ENCODE data around the gene KCNQ1. TPM values are rescaled to one million over a fixed set of nuclear protein-coding genes. Genes with fewer than 3 reads are reported as not detected.

KCNQ1 gene
- total RNA-seq, 2 donors from 2014 or later = 4.4 to 25.3 TPM

DNA sequence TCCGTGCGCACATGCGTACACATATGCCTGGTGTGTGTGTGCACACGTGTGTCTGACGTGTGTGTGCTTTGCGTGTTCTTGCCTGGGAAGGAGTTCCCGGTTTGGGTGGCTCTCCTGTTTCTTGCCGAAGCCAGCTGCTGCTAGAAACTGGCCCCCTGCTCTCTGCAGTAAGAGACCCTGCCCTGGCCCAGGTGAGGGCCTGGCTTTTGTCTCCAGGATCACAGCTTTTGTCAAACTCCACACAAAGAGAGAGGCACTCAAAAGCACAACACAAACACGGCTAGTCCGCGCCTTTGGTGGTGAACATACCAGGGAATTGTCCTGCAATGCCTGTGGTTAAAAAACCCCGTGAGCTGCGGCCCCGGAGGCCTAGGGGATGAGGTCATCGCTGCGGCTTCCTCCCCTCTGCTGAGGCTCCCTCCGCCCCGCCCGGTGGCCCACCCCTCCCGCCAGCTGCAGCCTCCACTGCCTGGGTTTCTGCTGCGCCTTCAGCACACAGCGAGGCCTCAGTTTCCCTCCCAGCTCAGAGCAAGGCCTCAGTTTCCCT, 88.9 kb downstream of the KCNQ1 start:
- ATAC-seq (ENCODE audit: insufficient number of reproducible peaks, low FRiP score, low read depth) (no peak), DNase-seq (ENCODE audit: low spot score) (no peak)
- H3K27me3 ChIP-seq (replicated peaks; ENCODE audit: insufficient read depth) = no peaks in the 10 kb centered on the region
- H3K4me1 ChIP-seq (ENCODE audit: control insufficient read depth in 1 of 2, low read depth in 2 of 2) = peaks cover 0 to 12% of the 10 kb centered on the region in 2 donors
- H3K36me3 ChIP-seq = no peaks in the 10 kb centered on the region
- H3K9me3 ChIP-seq = no peaks in the 10 kb centered on the region
- peak overlapping the region; percentile 68 for H3K4me3 ChIP-seq
- TF ChIP-seq, protein P1, sequence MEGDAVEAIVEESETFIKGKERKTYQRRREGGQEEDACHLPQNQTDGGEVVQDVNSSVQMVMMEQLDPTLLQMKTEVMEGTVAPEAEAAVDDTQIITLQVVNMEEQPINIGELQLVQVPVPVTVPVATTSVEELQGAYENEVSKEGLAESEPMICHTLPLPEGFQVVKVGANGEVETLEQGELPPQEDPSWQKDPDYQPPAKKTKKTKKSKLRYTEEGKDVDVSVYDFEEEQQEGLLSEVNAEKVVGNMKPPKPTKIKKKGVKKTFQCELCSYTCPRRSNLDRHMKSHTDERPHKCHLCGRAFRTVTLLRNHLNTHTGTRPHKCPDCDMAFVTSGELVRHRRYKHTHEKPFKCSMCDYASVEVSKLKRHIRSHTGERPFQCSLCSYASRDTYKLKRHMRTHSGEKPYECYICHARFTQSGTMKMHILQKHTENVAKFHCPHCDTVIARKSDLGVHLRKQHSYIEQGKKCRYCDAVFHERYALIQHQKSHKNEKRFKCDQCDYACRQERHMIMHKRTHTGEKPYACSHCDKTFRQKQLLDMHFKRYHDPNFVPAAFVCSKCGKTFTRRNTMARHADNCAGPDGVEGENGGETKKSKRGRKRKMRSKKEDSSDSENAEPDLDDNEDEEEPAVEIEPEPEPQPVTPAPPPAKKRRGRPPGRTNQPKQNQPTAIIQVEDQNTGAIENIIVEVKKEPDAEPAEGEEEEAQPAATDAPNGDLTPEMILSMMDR (IDR thresholded peaks at IDR 0.05) = no peak
- no peak overlapping the region for H3K27ac ChIP-seq

DNA sequence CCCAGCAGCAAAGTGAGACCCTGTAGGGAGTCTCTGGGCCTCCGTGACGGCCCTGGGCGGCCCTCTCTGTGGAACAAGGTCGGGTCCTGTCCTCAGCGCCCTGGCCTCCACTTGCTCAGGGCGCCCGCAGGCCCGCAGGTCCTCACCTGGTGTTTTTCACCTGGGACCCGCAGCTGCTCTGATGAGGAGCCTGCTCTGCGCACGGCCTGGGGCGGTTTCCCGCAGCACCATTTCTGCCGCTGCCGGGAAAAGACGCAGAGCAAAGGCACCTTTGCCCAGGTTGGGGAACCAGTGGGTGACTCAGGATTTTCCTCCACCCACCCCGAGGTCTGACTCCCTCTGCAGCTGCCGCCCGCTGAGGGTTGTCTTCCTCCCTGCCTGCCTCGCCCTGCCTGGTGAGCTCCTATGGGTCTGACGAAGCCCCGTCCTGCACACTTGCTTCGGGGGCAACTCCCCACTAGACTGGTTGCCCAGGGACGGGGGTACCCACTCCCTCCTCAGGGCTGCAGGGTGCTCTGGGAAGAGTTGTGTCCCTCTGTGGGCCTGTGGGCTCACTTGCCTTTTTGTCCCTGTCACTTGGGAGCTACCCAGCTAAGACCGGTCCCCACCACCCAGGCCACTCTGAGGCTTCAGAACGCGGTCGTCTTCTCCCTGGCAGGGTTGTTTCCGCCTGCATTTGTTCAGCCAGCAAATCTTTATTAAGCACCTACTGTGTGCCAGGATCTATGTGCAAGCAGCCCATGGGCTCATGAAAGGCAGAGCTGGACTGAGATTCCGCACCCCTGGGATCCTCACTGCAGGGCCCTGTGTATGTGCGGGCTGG, 89.5 kb downstream of the KCNQ1 start:
- H3K4me1 ChIP-seq (ENCODE audit: control insufficient read depth in 1 of 2, low read depth in 2 of 2) = peaks cover 0 to 12% of the 10 kb centered on the region in 2 donors
- no peaks in the 10 kb centered on the region for H3K36me3 ChIP-seq
- no peaks in the 10 kb centered on the region for H3K9me3 ChIP-seq
- DNase-seq (ENCODE audit: low spot score) = no peak
- TF ChIP-seq, protein P1 (IDR thresholded peaks at IDR 0.05) = no peak
- H3K27me3 ChIP-seq (replicated peaks; ENCODE audit: insufficient read depth) = no peaks in the 10 kb centered on the region
- H3K4me3 ChIP-seq = no peak overlapping the region
- no peak overlapping the region for H3K27ac ChIP-seq
- no peak for ATAC-seq (ENCODE audit: insufficient number of reproducible peaks, low FRiP score, low read depth)

DNA sequence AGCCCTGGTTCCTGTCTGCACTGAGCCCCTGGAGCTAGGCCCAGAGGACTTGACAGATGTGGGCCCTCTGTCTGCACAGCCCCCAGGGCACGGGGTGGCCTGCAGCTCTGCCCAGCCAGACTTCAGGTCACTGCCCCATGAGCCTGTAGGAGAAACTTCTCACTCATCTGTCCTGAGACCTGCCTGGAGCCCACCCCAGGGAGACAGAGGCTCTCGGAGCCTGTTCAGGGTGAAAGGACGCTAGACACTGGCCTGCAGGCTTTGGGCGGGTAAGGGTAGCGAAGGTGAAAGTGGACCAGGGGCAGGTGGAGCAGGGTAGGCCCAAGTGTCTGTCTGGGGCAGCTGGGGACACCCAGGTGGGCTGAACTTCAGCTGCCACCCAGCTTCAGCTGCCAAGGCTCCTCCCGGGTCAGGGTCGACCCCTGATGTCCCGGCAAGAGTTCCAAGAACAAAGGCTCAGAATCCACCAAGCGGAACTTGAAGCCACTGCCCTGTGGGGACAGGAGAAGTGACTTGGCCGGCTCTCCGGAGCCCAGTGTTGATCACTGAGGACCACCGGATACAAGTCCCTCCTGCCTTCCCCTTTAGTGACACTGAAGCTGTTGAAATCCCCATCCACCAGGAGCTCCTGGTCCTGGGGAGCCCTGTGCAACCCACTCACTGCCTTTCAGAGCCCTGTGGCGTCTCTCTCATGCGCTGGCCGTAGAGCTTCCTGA, 90.3 kb downstream of the KCNQ1 start:
- DNase-seq (ENCODE audit: low spot score) (no peak), ATAC-seq (ENCODE audit: insufficient number of reproducible peaks, low FRiP score, low read depth) (no peak)
- no peak overlapping the region for H3K4me3 ChIP-seq
- peaks cover 0 to 12% of the 10 kb centered on the region in 2 donors for H3K4me1 ChIP-seq (ENCODE audit: control insufficient read depth in 1 of 2, low read depth in 2 of 2)
- no peaks in the 10 kb centered on the region for H3K9me3 ChIP-seq
- H3K27ac ChIP-seq = no peak overlapping the region
- TF ChIP-seq, protein P1 (IDR thresholded peaks at IDR 0.05) = no peak
- no peaks in the 10 kb centered on the region for H3K36me3 ChIP-seq
- no peaks in the 10 kb centered on the region for H3K27me3 ChIP-seq (replicated peaks; ENCODE audit: insufficient read depth)

DNA sequence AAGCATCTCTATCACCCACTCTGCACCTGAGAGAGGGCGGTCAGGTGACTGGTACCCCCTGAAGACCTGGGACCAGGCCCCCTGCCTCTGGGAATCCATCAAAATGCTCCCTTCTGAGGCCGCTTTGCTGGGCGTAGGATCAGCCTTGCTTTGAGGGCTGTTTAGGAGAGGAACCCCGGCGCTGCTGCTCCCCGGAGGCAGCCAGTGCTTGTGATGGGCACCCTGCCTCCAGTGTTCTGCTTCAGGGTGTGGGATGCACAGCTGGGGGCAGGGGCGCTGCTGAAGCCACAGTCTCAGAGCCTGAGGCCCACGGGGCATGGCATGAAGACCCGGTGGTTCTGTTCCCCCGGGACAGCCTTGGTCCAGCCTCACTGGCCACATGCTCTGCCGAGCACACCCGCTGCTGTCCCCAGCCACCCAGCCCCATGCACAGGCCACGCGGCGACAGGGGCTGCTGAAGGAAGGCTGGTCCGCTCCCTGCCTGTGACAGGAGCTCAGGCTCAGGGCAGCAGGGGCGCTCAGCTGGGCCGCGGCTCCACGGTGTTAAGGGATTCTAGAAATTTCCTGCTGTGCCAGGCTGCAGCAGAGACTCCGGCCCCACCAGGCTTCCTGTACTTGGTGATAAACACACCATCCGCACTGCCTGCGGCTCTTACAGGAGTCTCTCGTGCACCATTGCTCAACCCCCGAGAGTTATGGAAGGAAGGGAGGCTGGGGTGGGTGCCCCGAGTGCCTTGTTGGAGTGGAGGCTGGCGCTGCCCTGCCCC, 91.0 kb downstream of the KCNQ1 start:
- TF ChIP-seq, protein P1 (IDR thresholded peaks at IDR 0.05) = no peak
- DNase-seq (ENCODE audit: low spot score) (no peak), ATAC-seq (ENCODE audit: insufficient number of reproducible peaks, low FRiP score, low read depth) (no peak)
- Histone ChIP-seq H3K27me3 (replicated peaks; ENCODE audit: insufficient read depth) (no peaks in the 10 kb centered on the region), H3K4me1 (ENCODE audit: control insufficient read depth in 1 of 2, low read depth in 2 of 2) (peaks cover 0 to 12% of the 10 kb centered on the region in 2 donors), H3K9me3 (no peaks in the 10 kb centered on the region), H3K27ac (no peak overlapping the region), H3K36me3 (no peaks in the 10 kb centered on the region), H3K4me3 (no peak overlapping the region)
